HCEC 1CT (cell line): Measurements from ENCODE around the gene SEC61A2.
"Not testable (repeated sequence)": the region's sequence is repeated elsewhere in the genome, so short reads cannot be mapped to it uniquely, and the experiment has no call there.

ENCODE experiments used
- DNase-seq: peaks from one replicate; pipeline ENCODE4 v3.0.0-alpha.2; 2017

The SEC61A2 gene

GRCh38 chr10:12129222-12130111, at the start of gene SEC61A2:
TSS of gene SEC61A2 (plus strand) at chr10:12129677. CDS start at chr10:12129788, 111 bp downstream.
- peak; percentile 86 for DNase-seq

GRCh38 chr10:12081470-12081869, 48.0 kb upstream of the SEC61A2 start:
- DNase-seq = no peak

GRCh38 chr10:12081879-12082557, 47.5 kb upstream of the SEC61A2 start:
- peak; percentile 56 for DNase-seq

- no peak for DNase-seq
Observed at GRCh38 chr10:12088919-12089318, 40.6 kb upstream of the SEC61A2 start.

GRCh38 chr10:12091421-12091820, 38.1 kb upstream of the SEC61A2 start:
- no peak for DNase-seq

- DNase-seq = not testable (repeated sequence)
Observed at GRCh38 chr10:12097361-12097760, 32.1 kb upstream of the SEC61A2 start.

- peak; percentile 3 for DNase-seq
Observed at GRCh38 chr10:12097791-12098190, 31.7 kb upstream of the SEC61A2 start.

GRCh38 chr10:12098966-12099365, 30.5 kb upstream of the SEC61A2 start:
- no peak for DNase-seq

GRCh38 chr10:12103802-12104201, 25.7 kb upstream of the SEC61A2 start:
- no peak for DNase-seq

- DNase-seq = no peak
Observed at GRCh38 chr10:12107781-12108180, 21.7 kb upstream of the SEC61A2 start.

GRCh38 chr10:12109286-12109685, 20.2 kb upstream of the SEC61A2 start:
- no peak for DNase-seq

- DNase-seq = no peak
Observed at GRCh38 chr10:12111528-12111927, 17.9 kb upstream of the SEC61A2 start.

- no peak for DNase-seq
Observed at GRCh38 chr10:12113627-12114026, 15.8 kb upstream of the SEC61A2 start.

- DNase-seq = no peak
Observed at GRCh38 chr10:12121673-12122072, 7.8 kb upstream of the SEC61A2 start.

GRCh38 chr10:12130237-12130872, 878 bp downstream of the SEC61A2 start:
- DNase-seq = peak; percentile 71

GRCh38 chr10:12135631-12136030, 6.2 kb downstream of the SEC61A2 start:
- peak; percentile 10 for DNase-seq

GRCh38 chr10:12140038-12140437, 10.6 kb downstream of the SEC61A2 start:
- no peak for DNase-seq

GRCh38 chr10:12144538-12144937, 15.1 kb downstream of the SEC61A2 start:
- no peak for DNase-seq

GRCh38 chr10:12150163-12150562, 20.7 kb downstream of the SEC61A2 start:
- DNase-seq = no peak

- DNase-seq = no peak
Observed at GRCh38 chr10:12154516-12154915, 25.0 kb downstream of the SEC61A2 start.

- no peak for DNase-seq
Observed at GRCh38 chr10:12156367-12157123, 27.1 kb downstream of the SEC61A2 start.

- no peak for DNase-seq
Observed at GRCh38 chr10:12158111-12158510, 28.6 kb downstream of the SEC61A2 start.

GRCh38 chr10:12160664-12161063, 31.2 kb downstream of the SEC61A2 start:
- DNase-seq = no peak
